GM12891 (cell line): ENCODE data around the gene CCDC97.

Experiments used
- POLR2A ChIP-seq: IDR thresholded peaks from 2 replicates; pipeline ENCODE4 v1.6.1; 2011; ENCODE audit warnings: low read depth, low read length, control low read depth
- POLR2AphosphoS5 ChIP-seq: IDR thresholded peaks from 2 replicates; pipeline ENCODE4 v1.6.1; 2011; ENCODE audit warnings: low read depth, low read length, control low read depth

GRCh38 chr19:41335467-41335866 is 25.5 kb downstream of the CCDC97 start:
- TF ChIP-seq POLR2AphosphoS5 (no peak), POLR2A (no peak)
